ENCODE results near the gene PRDM16. TPM values are rescaled to one million over a fixed set of nuclear protein-coding genes. Genes with fewer than 3 reads are reported as not detected.

The PRDM16 gene
- total and polyA plus RNA-seq, 2 of the 8 experiments (the other 6 are each of a cell fraction or from before 2014, with no cell fraction given): 0.39 to 0.43 TPM

DNA sequence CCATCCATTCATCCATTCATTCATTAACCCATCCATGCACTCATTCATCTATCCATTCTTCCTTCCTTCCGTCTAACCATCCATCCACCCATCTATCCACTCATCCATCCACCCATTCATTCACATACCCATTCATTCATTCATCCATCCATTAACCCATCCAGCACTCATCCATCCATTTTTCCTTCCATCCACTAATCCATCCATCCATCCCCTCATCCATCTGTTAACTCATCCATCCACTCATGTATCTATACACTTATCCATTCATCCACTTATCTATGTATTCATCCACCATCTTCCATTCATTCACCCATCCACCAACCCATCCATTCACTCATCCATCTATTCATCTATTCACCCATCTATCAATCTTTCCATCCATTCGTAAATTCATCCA lies 107.8 kb downstream of the PRDM16 start (continued):
- TF ChIP-seq, protein P1, sequence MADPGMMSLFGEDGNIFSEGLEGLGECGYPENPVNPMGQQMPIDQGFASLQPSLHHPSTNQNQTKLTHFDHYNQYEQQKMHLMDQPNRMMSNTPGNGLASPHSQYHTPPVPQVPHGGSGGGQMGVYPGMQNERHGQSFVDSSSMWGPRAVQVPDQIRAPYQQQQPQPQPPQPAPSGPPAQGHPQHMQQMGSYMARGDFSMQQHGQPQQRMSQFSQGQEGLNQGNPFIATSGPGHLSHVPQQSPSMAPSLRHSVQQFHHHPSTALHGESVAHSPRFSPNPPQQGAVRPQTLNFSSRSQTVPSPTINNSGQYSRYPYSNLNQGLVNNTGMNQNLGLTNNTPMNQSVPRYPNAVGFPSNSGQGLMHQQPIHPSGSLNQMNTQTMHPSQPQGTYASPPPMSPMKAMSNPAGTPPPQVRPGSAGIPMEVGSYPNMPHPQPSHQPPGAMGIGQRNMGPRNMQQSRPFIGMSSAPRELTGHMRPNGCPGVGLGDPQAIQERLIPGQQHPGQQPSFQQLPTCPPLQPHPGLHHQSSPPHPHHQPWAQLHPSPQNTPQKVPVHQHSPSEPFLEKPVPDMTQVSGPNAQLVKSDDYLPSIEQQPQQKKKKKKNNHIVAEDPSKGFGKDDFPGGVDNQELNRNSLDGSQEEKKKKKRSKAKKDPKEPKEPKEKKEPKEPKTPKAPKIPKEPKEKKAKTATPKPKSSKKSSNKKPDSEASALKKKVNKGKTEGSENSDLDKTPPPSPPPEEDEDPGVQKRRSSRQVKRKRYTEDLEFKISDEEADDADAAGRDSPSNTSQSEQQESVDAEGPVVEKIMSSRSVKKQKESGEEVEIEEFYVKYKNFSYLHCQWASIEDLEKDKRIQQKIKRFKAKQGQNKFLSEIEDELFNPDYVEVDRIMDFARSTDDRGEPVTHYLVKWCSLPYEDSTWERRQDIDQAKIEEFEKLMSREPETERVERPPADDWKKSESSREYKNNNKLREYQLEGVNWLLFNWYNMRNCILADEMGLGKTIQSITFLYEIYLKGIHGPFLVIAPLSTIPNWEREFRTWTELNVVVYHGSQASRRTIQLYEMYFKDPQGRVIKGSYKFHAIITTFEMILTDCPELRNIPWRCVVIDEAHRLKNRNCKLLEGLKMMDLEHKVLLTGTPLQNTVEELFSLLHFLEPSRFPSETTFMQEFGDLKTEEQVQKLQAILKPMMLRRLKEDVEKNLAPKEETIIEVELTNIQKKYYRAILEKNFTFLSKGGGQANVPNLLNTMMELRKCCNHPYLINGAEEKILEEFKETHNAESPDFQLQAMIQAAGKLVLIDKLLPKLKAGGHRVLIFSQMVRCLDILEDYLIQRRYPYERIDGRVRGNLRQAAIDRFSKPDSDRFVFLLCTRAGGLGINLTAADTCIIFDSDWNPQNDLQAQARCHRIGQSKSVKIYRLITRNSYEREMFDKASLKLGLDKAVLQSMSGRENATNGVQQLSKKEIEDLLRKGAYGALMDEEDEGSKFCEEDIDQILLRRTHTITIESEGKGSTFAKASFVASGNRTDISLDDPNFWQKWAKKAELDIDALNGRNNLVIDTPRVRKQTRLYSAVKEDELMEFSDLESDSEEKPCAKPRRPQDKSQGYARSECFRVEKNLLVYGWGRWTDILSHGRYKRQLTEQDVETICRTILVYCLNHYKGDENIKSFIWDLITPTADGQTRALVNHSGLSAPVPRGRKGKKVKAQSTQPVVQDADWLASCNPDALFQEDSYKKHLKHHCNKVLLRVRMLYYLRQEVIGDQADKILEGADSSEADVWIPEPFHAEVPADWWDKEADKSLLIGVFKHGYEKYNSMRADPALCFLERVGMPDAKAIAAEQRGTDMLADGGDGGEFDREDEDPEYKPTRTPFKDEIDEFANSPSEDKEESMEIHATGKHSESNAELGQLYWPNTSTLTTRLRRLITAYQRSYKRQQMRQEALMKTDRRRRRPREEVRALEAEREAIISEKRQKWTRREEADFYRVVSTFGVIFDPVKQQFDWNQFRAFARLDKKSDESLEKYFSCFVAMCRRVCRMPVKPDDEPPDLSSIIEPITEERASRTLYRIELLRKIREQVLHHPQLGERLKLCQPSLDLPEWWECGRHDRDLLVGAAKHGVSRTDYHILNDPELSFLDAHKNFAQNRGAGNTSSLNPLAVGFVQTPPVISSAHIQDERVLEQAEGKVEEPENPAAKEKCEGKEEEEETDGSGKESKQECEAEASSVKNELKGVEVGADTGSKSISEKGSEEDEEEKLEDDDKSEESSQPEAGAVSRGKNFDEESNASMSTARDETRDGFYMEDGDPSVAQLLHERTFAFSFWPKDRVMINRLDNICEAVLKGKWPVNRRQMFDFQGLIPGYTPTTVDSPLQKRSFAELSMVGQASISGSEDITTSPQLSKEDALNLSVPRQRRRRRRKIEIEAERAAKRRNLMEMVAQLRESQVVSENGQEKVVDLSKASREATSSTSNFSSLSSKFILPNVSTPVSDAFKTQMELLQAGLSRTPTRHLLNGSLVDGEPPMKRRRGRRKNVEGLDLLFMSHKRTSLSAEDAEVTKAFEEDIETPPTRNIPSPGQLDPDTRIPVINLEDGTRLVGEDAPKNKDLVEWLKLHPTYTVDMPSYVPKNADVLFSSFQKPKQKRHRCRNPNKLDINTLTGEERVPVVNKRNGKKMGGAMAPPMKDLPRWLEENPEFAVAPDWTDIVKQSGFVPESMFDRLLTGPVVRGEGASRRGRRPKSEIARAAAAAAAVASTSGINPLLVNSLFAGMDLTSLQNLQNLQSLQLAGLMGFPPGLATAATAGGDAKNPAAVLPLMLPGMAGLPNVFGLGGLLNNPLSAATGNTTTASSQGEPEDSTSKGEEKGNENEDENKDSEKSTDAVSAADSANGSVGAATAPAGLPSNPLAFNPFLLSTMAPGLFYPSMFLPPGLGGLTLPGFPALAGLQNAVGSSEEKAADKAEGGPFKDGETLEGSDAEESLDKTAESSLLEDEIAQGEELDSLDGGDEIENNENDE (IDR thresholded peaks at IDR 0.05; ENCODE audit: insufficient replicate concordance, low read length): no peak
- TF ChIP-seq ZNF274 (IDR thresholded peaks at IDR 0.05; ENCODE audit: borderline replicate concordance, extremely low read depth, low read length): no peak
- TF ChIP-seq RBBP5 (IDR thresholded peaks at IDR 0.05; ENCODE audit: borderline replicate concordance, low read depth, low read length): no peak
- TF ChIP-seq YY1 (IDR thresholded peaks at IDR 0.05; ENCODE audit: low read depth, low read length): no peak
- TF ChIP-seq, protein P2, sequence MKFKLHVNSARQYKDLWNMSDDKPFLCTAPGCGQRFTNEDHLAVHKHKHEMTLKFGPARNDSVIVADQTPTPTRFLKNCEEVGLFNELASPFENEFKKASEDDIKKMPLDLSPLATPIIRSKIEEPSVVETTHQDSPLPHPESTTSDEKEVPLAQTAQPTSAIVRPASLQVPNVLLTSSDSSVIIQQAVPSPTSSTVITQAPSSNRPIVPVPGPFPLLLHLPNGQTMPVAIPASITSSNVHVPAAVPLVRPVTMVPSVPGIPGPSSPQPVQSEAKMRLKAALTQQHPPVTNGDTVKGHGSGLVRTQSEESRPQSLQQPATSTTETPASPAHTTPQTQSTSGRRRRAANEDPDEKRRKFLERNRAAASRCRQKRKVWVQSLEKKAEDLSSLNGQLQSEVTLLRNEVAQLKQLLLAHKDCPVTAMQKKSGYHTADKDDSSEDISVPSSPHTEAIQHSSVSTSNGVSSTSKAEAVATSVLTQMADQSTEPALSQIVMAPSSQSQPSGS (IDR thresholded peaks at IDR 0.05; ENCODE audit: low read length): no peak

All from H1 (cell line).